ENCODE measurements around the gene ZEB1. TPM values are rescaled to one million over a fixed set of nuclear protein-coding genes. Genes with fewer than 3 reads are reported as not detected.
A peak's percentile ranks its signal among the peaks of the same experiment; 100 is the strongest.

ZEB1 gene
- total and polyA plus RNA-seq, 2 of the 8 experiments (the other 6 are each of a cell fraction or from before 2014, with no cell fraction given): 0.08 to 0.15 TPM

GRCh38 chr10:31318382-31318853 lies 598 bp upstream of the ZEB1 start:
- no peak overlapping the region for H3K27ac ChIP-seq (ENCODE audit: low read depth, low read length)
- H3K9me3 ChIP-seq (ENCODE audit: insufficient read depth in 2 of 2, low read depth in 1 of 2, low read length in 1 of 2): no peaks in the 10 kb centered on the region
- peaks cover 12 to 46% (median 31%) of the 10 kb centered on the region in 4 experiments for H3K27me3 ChIP-seq (replicated peaks in 1 of 4; ENCODE audit: control insufficient read depth in 3 of 4, extremely low read depth in 1 of 4, insufficient read depth in 3 of 4, low read length in 3 of 4)
- no peaks in the 10 kb centered on the region for H3K79me1 ChIP-seq (ENCODE audit: low read depth, low read length)
- CTCF ChIA-PET (ENCODE audit: partially characterized antibody): interaction anchor here (0.8 to 1.5 kb wide), 3 partner anchors 150 to 537 kb away, joined by 3 to 4 read pairs (median 3); no protein-coding TSS in a partner anchor
- H3K14ac ChIP-seq (ENCODE audit: insufficient read length): no peak overlapping the region
- H3K23ac ChIP-seq (ENCODE audit: insufficient read length): no peak overlapping the region
- no peak overlapping the region for H3K4ac ChIP-seq (replicated peaks; ENCODE audit: insufficient read length, low read depth, low read length)
- H4K20me1 ChIP-seq (replicated peaks in 1 of 2; ENCODE audit: control insufficient read depth in 1 of 2, insufficient read depth in 2 of 2, low read length in 2 of 2): peaks cover 2 to 8% of the 10 kb centered on the region in 2 experiments
- POLR2A ChIA-PET (ENCODE audit: partially characterized antibody): interaction anchor here (1.1 kb wide), 1 partner anchor 29 kb away, joined by 3 read pairs; no protein-coding TSS in a partner anchor
- FAIRE-seq: no peak
- H2AK5ac ChIP-seq (ENCODE audit: low read depth, low read length): no peak overlapping the region
- H3K79me2 ChIP-seq (ENCODE audit: control insufficient read depth in 1 of 2, insufficient read depth in 2 of 2, low read length in 2 of 2): no peaks in the 10 kb centered on the region
- H4K91ac ChIP-seq (replicated peaks; ENCODE audit: insufficient read length, low read length): no peak overlapping the region
- peaks cover 13% of the 10 kb centered on the region for H3K23me2 ChIP-seq (ENCODE audit: low read depth, low read length)
- H4K8ac ChIP-seq (ENCODE audit: extremely low read depth, insufficient read depth, low read length): no peak overlapping the region; the same call in 1 of the 2 replicates
- no peak for DNase-seq (ENCODE audit: low read depth in 1 of 2, low spot score in 2 of 2)
- no peaks in the 10 kb centered on the region; a peak in 1 of 8 replicates for H3K36me3 ChIP-seq (ENCODE audit: control insufficient read depth in 2 of 4, insufficient read depth in 4 of 4, low read length in 3 of 4)
- no peak overlapping the region for H3K18ac ChIP-seq (ENCODE audit: extremely low read depth, low read length)
- 2% methylated on average over 23 of the region's 32 CpGs; no CpG with 5 or more reads in 1 of the 2 experiments for WGBS, 2 experiments (ENCODE audit: extremely low coverage in 1 of 2, insufficient coverage in 1 of 2, insufficient read length in 1 of 2, insufficient replicate concordance in 2 of 2, low coverage in 1 of 2, low lambda C conversion rate in 2 of 2, missing lambda C conversion rate in 1 of 2)
- H2BK12ac ChIP-seq (ENCODE audit: low read depth, low read length): no peak overlapping the region
- H2AFZ ChIP-seq (ENCODE audit: low read length): peak overlapping the region; percentile 75
- H3K4me1 ChIP-seq (replicated peaks in 1 of 4; ENCODE audit: control insufficient read depth in 3 of 4, insufficient read depth in 4 of 4, low read length in 3 of 4): peaks cover 0 to 4% (median 3%) of the 10 kb centered on the region in 4 experiments; a peak in 4 of 7 replicates
- H3K4me2 ChIP-seq (ENCODE audit: insufficient read depth in 1 of 2, low read depth in 2 of 2, low read length in 2 of 2): peak overlapping the region; percentile 91 to 99
- H2BK5ac ChIP-seq (ENCODE audit: low read depth, low read length): no peak overlapping the region
- H2BK20ac ChIP-seq (ENCODE audit: low read length): no peak overlapping the region
- H2BK15ac ChIP-seq (ENCODE audit: low read length): no peak overlapping the region
- H3K4me3 ChIP-seq (ENCODE audit: extremely low read depth in 1 of 4, insufficient read depth in 2 of 4, low read depth in 3 of 4, low read length in 4 of 4): peak overlapping the region; percentile 84 to 93 (median 89)
- no peak overlapping the region for H3K56ac ChIP-seq (replicated peaks; ENCODE audit: insufficient read length, low read depth, low read length)
- H4K5ac ChIP-seq (ENCODE audit: insufficient read length, low read depth, low read length): no peak overlapping the region
- H2BK120ac ChIP-seq (replicated peaks; ENCODE audit: low read depth, low read length): no peak overlapping the region
- peak overlapping the region in 3 of 4 experiments; percentile 22 to 39 (median 34); a peak in 3 of 7 replicates for H3K9ac ChIP-seq (replicated peaks in 1 of 4; ENCODE audit: extremely low read depth in 1 of 4, low read depth in 3 of 4, low read length in 3 of 4)
- TF ChIP-seq NRF1 (IDR thresholded peaks at IDR 0.05; ENCODE audit: low read depth, low read length) (no peak), POLR2AphosphoS5 (IDR thresholded peaks at IDR 0.05; ENCODE audit: low read depth, low read length) (no peak), KDM4A (IDR thresholded peaks at IDR 0.05; ENCODE audit: low read depth, low read length, severe bottlenecking) (peak; percentile 97), KDM1A (IDR thresholded peaks at IDR 0.05; ENCODE audit: borderline replicate concordance, low read length) (no peak), PHF8 (conservative IDR thresholded peaks at IDR 0.05; ENCODE audit: low read depth, low read length) (peak; percentile 45; the same call in 1 of the 2 replicates)
